NCI-H1417 treated with DMSO at 0.1 percent for 48 hours (cell line): ENCODE results near the gene AZGP1.
"Not testable (repeated sequence)": the region's sequence is repeated elsewhere in the genome, so short reads cannot be mapped to it uniquely, and the experiment has no call there.

Experiments
- DNase-seq: peaks from one replicate; lab custom pipeline; 2025; lab: John Stamatoyannopoulos, UW

AZGP1 gene

GRCh38 chr7:99952649-99953048 lies 23.2 kb downstream of the AZGP1 start:
- not testable (repeated sequence) for DNase-seq

GRCh38 chr7:99950819-99951218 lies 25.0 kb downstream of the AZGP1 start:
- not testable (repeated sequence) for DNase-seq

GRCh38 chr7:99949645-99950228 lies 26.1 kb downstream of the AZGP1 start:
- no peak for DNase-seq

GRCh38 chr7:99947608-99948007 lies 28.2 kb downstream of the AZGP1 start:
- no peak for DNase-seq

- no peak for DNase-seq
Observed at GRCh38 chr7:99944497-99945070, 31.2 kb downstream of the AZGP1 start.

GRCh38 chr7:99943641-99944496 lies 32.0 kb downstream of the AZGP1 start:
- no peak for DNase-seq

- no peak for DNase-seq
Observed at GRCh38 chr7:99938296-99938695, 37.5 kb downstream of the AZGP1 start.

GRCh38 chr7:99935009-99935408 lies 40.8 kb downstream of the AZGP1 start:
- not testable (repeated sequence) for DNase-seq

- DNase-seq: no peak
Observed at GRCh38 chr7:99930376-99930775, 45.5 kb downstream of the AZGP1 start.

GRCh38 chr7:99929730-99930053 lies 46.1 kb downstream of the AZGP1 start:
- no peak for DNase-seq

- peak; percentile 36 for DNase-seq
Observed at GRCh38 chr7:99928994-99929729, 46.7 kb downstream of the AZGP1 start, which contains the start of gene GJC3. GJC3 (minus strand) TSS chr7:99929620; CDS start chr7:99929620, 0 bp downstream.

GRCh38 chr7:99928188-99928587 lies 47.6 kb downstream of the AZGP1 start:
- DNase-seq: no peak

GRCh38 chr7:99927536-99927935 lies 48.3 kb downstream of the AZGP1 start:
- no peak for DNase-seq

- DNase-seq: no peak
Observed at GRCh38 chr7:99926321-99926720, 49.5 kb downstream of the AZGP1 start.

- DNase-seq: no peak
Observed at GRCh38 chr7:99923200-99923599, 52.6 kb downstream of the AZGP1 start.

- DNase-seq: no peak
Observed at GRCh38 chr7:99920149-99920548, 55.7 kb downstream of the AZGP1 start.

GRCh38 chr7:99919814-99920112 lies 56.1 kb downstream of the AZGP1 start:
- no peak for DNase-seq

GRCh38 chr7:99918959-99919813 lies 56.6 kb downstream of the AZGP1 start, which contains the start of gene TRIM4:
TRIM4 (minus strand) TSS chr7:99919530; CDS start chr7:99919401, 129 bp downstream.
- DNase-seq: peak; percentile 76
